Measurements from ENCODE around the gene GAS2.

GRCh38 chr11:22742157-22742613, 75.8 kb downstream of the GAS2 start:
- no peak for TF ChIP-seq REST (IDR thresholded peaks at IDR 0.05; ENCODE audit: borderline replicate concordance)
- TF ChIP-seq REST (CRISPR knock-in tag; IDR thresholded peaks at IDR 0.05; ENCODE audit: low read depth), result no peak
- TF ChIP-seq TAF1 (IDR thresholded peaks at IDR 0.05; ENCODE audit: control insufficient read depth, extremely low read depth, insufficient read depth, low read length, severe bottlenecking), result no peak
- TF ChIP-seq HNRNPK (IDR thresholded peaks at IDR 0.05; ENCODE audit: low read depth, low read length, poor library complexity, severe bottlenecking), result no peak
- no peak for TF ChIP-seq CEBPB (tag; IDR thresholded peaks at IDR 0.05)
- no peak for TF ChIP-seq PKNOX1 (IDR thresholded peaks at IDR 0.05)

Data from K562 (cell line).